HepG2 (cell line): ENCODE results near the gene P2RX3. TPM values are rescaled to one million over a fixed set of nuclear protein-coding genes. Genes with fewer than 3 reads are reported as not detected.

Experiments
- ATAC-seq: fragments of 200-7000 bp; cut with Tn5 transposase; 3 replicates; pipeline ENCODE4 v1.9.1; 2020; ENCODE audit warnings: mild to moderate bottlenecking, moderate library complexity
- BruUV-seq: library from RNA; stranded (reverse); fragments of 400-500 nt; replicated peaks from 2 replicates; lab custom pipeline; 2021; lab: Mats Ljungman, UMichigan
- CTCF ChIA-PET: fragments of 300-600 bp; formaldehyde crosslinking; extraction: SDS; loops from one replicate; lab custom pipeline; 2021; ENCODE audit warnings: low total read pairs, inconsistent platforms, low intra/inter-chr PET ratio; lab: Yijun Ruan, JAX
- POLR2A ChIA-PET: fragments of 350-600 bp; sonication (Branson Sonifier 250); formaldehyde crosslinking; loops from one replicate; lab custom pipeline; 2020; ENCODE audit warnings: antibody characterized with exemption, inconsistent platforms; lab: Yijun Ruan, JAX
- DNase-seq: peaks from one replicate; pipeline ENCODE4 v3.0.0-alpha.2; 2015; ENCODE audit warnings: low spot score
- FAIRE-seq: peaks from 3 replicates; lab custom pipeline; 2011; peaks lifted over from hg19 to GRCh38; lab: Jason Lieb, UNC
- H2AFZ ChIP-seq: one replicate; pipeline ENCODE4 v1.6.1; 2011; ENCODE audit warnings: low read length, inconsistent platforms
- H3K27ac ChIP-seq: fragments of 300-600 bp; 3 replicates; pipeline ENCODE4 v1.8.0; 2011; ENCODE audit warnings: mixed run types, mild to moderate bottlenecking, mixed read lengths, low read length, inconsistent platforms; ENCODE audit not compliant: insufficient read depth; ENCODE audit errors: extremely low read length
- H3K27me3 ChIP-seq, 2 experiments: fragments of 200-600 bp in 1 of 2; 2 replicates in 1 of 2; 3 replicates in 1 of 2; pipeline versions ENCODE4 v1.6.0 to v1.8.0; 2011; ENCODE audit warnings: low read length in 2 of 2, mild to moderate bottlenecking in 2 of 2, moderate library complexity in 2 of 2, inconsistent platforms in 1 of 2; ENCODE audit not compliant: insufficient read depth in 2 of 2, control insufficient read depth in 1 of 2
- H3K36me3 ChIP-seq, 2 experiments: fragments of 200-600 bp in 1 of 2; replicated peaks in 1 of 2; 2 replicates in 1 of 2; 3 replicates in 1 of 2; pipeline versions ENCODE4 v1.5.1 to v1.8.0; 2011; ENCODE audit warnings: low read length in 2 of 2, inconsistent platforms in 1 of 2; ENCODE audit not compliant: insufficient read depth in 2 of 2, control insufficient read depth in 1 of 2
- H3K4me1 ChIP-seq: 2 replicates; pipeline ENCODE4 v1.5.1; 2012; ENCODE audit warnings: low read length, inconsistent platforms; ENCODE audit not compliant: insufficient read depth
- H3K4me2 ChIP-seq: 2 replicates; pipeline ENCODE4 v1.6.0; 2011; ENCODE audit warnings: low read depth, low read length, inconsistent platforms
- H3K4me3 ChIP-seq, 3 experiments: fragments of 200-600 bp in 1 of 3; sonication (generic), shearing (Covaris generic) in 1 of 3; replicated peaks in 1 of 3; 2 replicates each; pipeline ENCODE4 v1.5.1; 2011 to 2016; ENCODE audit warnings: low read length in 3 of 3, inconsistent platforms in 2 of 3, low read depth in 2 of 3, mild to moderate bottlenecking in 2 of 3, control low read depth in 1 of 3, mixed read lengths in 1 of 3; ENCODE audit not compliant: insufficient read depth in 1 of 3
- H3K79me2 ChIP-seq: one replicate; pipeline ENCODE4 v1.6.1; 2011; ENCODE audit warnings: low read length, inconsistent platforms; ENCODE audit not compliant: insufficient read depth
- H3K9ac ChIP-seq: 2 replicates; pipeline ENCODE4 v1.6.0; 2011; ENCODE audit warnings: mild to moderate bottlenecking, low read depth, low read length, inconsistent platforms; ENCODE audit not compliant: insufficient read depth
- H3K9me3 ChIP-seq: 2 replicates; pipeline ENCODE4 v1.5.1; 2012; ENCODE audit warnings: mild to moderate bottlenecking, low read length
- H4K20me1 ChIP-seq: 2 replicates; pipeline ENCODE4 v1.6.0; 2011; ENCODE audit warnings: inconsistent platforms, mild to moderate bottlenecking, low read length, moderate library complexity; ENCODE audit not compliant: insufficient read depth
- AGO1 ChIP-seq: fragments of 200-400 bp; formaldehyde crosslinking; IDR thresholded peaks from 2 replicates; pipeline ENCODE4 v1.6.1; 2017; ENCODE audit warnings: mild to moderate bottlenecking, low read depth, low read length, moderate library complexity; ENCODE audit not compliant: poor library complexity, severe bottlenecking
- ATF1 ChIP-seq: IDR thresholded peaks from 2 replicates; pipeline ENCODE4 v1.6.1; 2016; ENCODE audit warnings: mild to moderate bottlenecking, control low read depth
- BATF2 ChIP-seq: sonication (generic); formaldehyde crosslinking; IDR thresholded peaks from 2 replicates; pipeline ENCODE4 v1.8.0; 2022; ENCODE audit warnings: mild to moderate bottlenecking, missing genetic modification reagents, moderate library complexity
- CC2D1A ChIP-seq: sonication (generic); formaldehyde crosslinking; IDR thresholded peaks from 2 replicates; pipeline ENCODE4 v1.8.1; 2023; ENCODE audit warnings: mild to moderate bottlenecking, missing genetic modification reagents
- GATA4 ChIP-seq: sonication (generic); IDR thresholded peaks from 2 replicates; pipeline ENCODE4 v1.6.1; 2016; ENCODE audit warnings: antibody characterized with exemption, low read depth, borderline replicate concordance
- WIZ ChIP-seq: sonication (generic); formaldehyde crosslinking; IDR thresholded peaks from 2 replicates; pipeline ENCODE4 v1.5.1; 2020; ENCODE audit warnings: mild to moderate bottlenecking, missing genetic modification reagents
- ZNF720 ChIP-seq: sonication (generic); formaldehyde crosslinking; IDR thresholded peaks from 2 replicates; pipeline ENCODE4 v1.4.0; 2020; ENCODE audit warnings: missing genetic modification reagents
- WGBS: methylation state at CpG from one replicate; pipeline ENCODE4 v1.1.6; 2017; ENCODE audit warnings: low lambda C conversion rate; 5-methylcytosine and 5-hydroxymethylcytosine counted together
- in situ Hi-C: cut with HindIII; loops from 2 replicates; pipeline ENCODE4 v1.10.0; 2017; ENCODE audit warnings: low pct_unique_long_range_greater_than_20kb; ENCODE audit not compliant: extremely low pct_ligation_motif_present
- intact Hi-C: fragments of 100-400 bp; cut with micrococcal nuclease; formaldehyde crosslinking; loops from one replicate; pipeline ENCODE4 v1.10.0; 2022; ENCODE audit not compliant: unreplicated experiment
- polyA plus RNA-seq, 8 experiments: library from polyadenylated mRNA; depleted of rRNA in 3 of 8; stranded (reverse) in 7 of 8; unstranded in 1 of 8; fragments of >200 nt; fragmentation: Illumina TruSeq in 4 of 8; extraction: Trizol in 4 of 8; gene quantifications; 2 replicates each; pipeline versions ENCODE4 v1.2.1 to v1.2.3, GENCODE V29; 2011 to 2016; ENCODE audit warnings: low read depth in 4 of 8, missing spikeins in 1 of 8, mixed read lengths in 1 of 8; ENCODE audit not compliant: insufficient read depth in 1 of 8
- total RNA-seq, 5 experiments: library from RNA; depleted of rRNA; stranded (reverse); fragments of >200 nt; fragmentation: Illumina TruSeq; extraction: Trizol; gene quantifications; 2 replicates each; pipeline ENCODE4 v1.2.3, GENCODE V29; 2016; ENCODE audit warnings: low read depth in 1 of 5
- TF ChIP-seq, protein P1 (sequence below): sonication (generic); formaldehyde crosslinking; IDR thresholded peaks from 2 replicates; pipeline ENCODE4 v1.4.0; 2020; ENCODE audit warnings: mild to moderate bottlenecking, missing genetic modification reagents
- TF ChIP-seq, protein P2 (sequence below): sonication (generic); formaldehyde crosslinking; IDR thresholded peaks from 2 replicates; pipeline ENCODE4 v1.5.0; 2020; ENCODE audit warnings: mild to moderate bottlenecking, missing genetic modification reagents

P2RX3 gene
- total and polyA plus RNA-seq, 2 of the 13 experiments (the other 11 are each of a cell fraction or from before 2014, with no cell fraction given), result 0.08 TPM; not detected in 1

DNA sequence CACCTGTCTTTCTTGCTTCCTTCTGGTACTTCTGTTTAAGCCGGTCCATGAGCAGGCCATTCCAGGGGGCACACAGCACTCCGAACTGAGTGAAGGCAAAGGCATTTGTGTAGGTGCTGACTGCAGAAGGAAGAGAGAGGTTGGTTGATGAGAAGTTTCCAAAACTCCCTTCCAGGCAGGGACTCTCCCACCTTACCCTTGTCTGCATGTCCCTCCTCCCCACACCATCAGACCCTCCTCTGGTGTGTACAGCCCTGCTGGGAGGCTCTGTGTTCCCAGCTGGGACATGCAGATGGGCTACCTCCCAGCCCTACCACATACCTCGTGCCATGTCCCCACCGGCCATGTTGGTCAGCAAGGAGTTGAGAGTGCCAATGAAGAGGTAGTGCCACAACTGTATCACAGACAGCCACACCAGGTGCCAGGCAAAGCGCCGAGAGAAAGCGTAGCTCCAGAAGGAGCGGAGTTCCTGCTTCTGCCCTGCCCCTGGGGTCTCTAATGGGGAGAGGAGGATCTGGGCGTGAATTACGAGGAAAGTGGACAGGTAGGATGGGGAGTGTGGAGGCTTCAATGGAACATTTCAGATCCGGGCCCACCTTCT lies 76.6 kb downstream of the P2RX3 start:
- BruUV-seq, result no TSS peak
- ATAC-seq (no peak), FAIRE-seq (no peak), DNase-seq (no peak)
- no peak overlapping the region for H3K27ac ChIP-seq
- no peak overlapping the region for H3K4me3 ChIP-seq
- CTCF ChIA-PET, result no interaction called here
- no peaks in the 10 kb centered on the region for H3K36me3 ChIP-seq
- H3K9me3 ChIP-seq, result no peaks in the 10 kb centered on the region
- H3K27me3 ChIP-seq, result peaks cover 0 to 6% of the 10 kb centered on the region in 2 experiments; a peak in 2 of 5 replicates
- POLR2A ChIA-PET, result no interaction called here
- intact Hi-C loops, result no loop called here
- no peak overlapping the region for H2AFZ ChIP-seq
- no peak for TF ChIP-seq ATF1 (CRISPR knock-in tag)
- TF ChIP-seq, protein P1, sequence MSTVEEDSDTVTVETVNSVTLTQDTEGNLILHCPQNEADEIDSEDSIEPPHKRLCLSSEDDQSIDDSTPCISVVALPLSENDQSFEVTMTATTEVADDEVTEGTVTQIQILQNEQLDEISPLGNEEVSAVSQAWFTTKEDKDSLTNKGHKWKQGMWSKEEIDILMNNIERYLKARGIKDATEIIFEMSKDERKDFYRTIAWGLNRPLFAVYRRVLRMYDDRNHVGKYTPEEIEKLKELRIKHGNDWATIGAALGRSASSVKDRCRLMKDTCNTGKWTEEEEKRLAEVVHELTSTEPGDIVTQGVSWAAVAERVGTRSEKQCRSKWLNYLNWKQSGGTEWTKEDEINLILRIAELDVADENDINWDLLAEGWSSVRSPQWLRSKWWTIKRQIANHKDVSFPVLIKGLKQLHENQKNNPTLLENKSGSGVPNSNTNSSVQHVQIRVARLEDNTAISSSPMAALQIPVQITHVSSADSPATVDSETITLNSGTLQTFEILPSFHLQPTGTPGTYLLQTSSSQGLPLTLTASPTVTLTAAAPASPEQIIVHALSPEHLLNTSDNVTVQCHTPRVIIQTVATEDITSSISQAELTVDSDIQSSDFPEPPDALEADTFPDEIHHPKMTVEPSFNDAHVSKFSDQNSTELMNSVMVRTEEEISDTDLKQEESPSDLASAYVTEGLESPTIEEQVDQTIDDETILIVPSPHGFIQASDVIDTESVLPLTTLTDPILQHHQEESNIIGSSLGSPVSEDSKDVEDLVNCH (CRISPR knock-in tag), result no peak
- no peak for TF ChIP-seq ZNF720 (CRISPR knock-in tag)
- no peak for TF ChIP-seq AGO1
- TF ChIP-seq CC2D1A (CRISPR knock-in tag), result no peak
- no peak for TF ChIP-seq BATF2 (CRISPR knock-in tag)
- TF ChIP-seq WIZ (CRISPR knock-in tag), result no peak
- TF ChIP-seq GATA4, result no peak
- TF ChIP-seq, protein P2, sequence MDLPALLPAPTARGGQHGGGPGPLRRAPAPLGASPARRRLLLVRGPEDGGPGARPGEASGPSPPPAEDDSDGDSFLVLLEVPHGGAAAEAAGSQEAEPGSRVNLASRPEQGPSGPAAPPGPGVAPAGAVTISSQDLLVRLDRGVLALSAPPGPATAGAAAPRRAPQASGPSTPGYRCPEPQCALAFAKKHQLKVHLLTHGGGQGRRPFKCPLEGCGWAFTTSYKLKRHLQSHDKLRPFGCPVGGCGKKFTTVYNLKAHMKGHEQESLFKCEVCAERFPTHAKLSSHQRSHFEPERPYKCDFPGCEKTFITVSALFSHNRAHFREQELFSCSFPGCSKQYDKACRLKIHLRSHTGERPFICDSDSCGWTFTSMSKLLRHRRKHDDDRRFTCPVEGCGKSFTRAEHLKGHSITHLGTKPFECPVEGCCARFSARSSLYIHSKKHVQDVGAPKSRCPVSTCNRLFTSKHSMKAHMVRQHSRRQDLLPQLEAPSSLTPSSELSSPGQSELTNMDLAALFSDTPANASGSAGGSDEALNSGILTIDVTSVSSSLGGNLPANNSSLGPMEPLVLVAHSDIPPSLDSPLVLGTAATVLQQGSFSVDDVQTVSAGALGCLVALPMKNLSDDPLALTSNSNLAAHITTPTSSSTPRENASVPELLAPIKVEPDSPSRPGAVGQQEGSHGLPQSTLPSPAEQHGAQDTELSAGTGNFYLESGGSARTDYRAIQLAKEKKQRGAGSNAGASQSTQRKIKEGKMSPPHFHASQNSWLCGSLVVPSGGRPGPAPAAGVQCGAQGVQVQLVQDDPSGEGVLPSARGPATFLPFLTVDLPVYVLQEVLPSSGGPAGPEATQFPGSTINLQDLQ (CRISPR knock-in tag), result no peak
- no peaks in the 10 kb centered on the region for H3K79me2 ChIP-seq
- H3K4me2 ChIP-seq, result no peak overlapping the region
- H3K9ac ChIP-seq, result no peak overlapping the region
- H4K20me1 ChIP-seq, result no peaks in the 10 kb centered on the region
- no peaks in the 10 kb centered on the region for H3K4me1 ChIP-seq
- in situ Hi-C loops, result no loop called here
- 54% methylated on average over 10 of the region's 11 CpGs for WGBS
